GM12878 (cell line): ENCODE data around the gene LRRC2. TPM values are rescaled to one million over a fixed set of nuclear protein-coding genes. Genes with fewer than 3 reads are reported as not detected.

Experiments used
- ATF7 ChIP-seq: fragments of 450-650 bp; IDR thresholded peaks from 2 replicates; pipeline ENCODE4 v1.6.1; 2016; ENCODE audit warnings: low read depth, mild to moderate bottlenecking
- CUX1 ChIP-seq: IDR thresholded peaks from 2 replicates; pipeline ENCODE4 v1.6.1; 2012; ENCODE audit warnings: improper control_type of control experiment, low read depth, low read length; ENCODE audit not compliant: insufficient replicate concordance
- EED ChIP-seq: sonication (generic); IDR thresholded peaks from 2 replicates; pipeline ENCODE4 v1.6.1; 2016; ENCODE audit warnings: antibody characterized with exemption, low read depth
- ELK1 ChIP-seq: IDR thresholded peaks from 2 replicates; pipeline ENCODE4 v1.6.1; 2012; ENCODE audit warnings: low read depth, low read length, improper control_type of control experiment
- ETV6 ChIP-seq, 2 experiments: fragments of 450-650 bp in 1 of 2; IDR thresholded peaks in 1 of 2; conservative IDR thresholded peaks in 1 of 2; 2 replicates each; pipeline ENCODE4 v1.6.1; 2014; ENCODE audit warnings: antibody characterized with exemption in 1 of 2, borderline replicate concordance in 1 of 2, low read depth in 1 of 2, mild to moderate bottlenecking in 1 of 2, moderate library complexity in 1 of 2
- EZH2 ChIP-seq: IDR thresholded peaks from 2 replicates; pipeline ENCODE4 v1.6.1; 2012; ENCODE audit warnings: low read depth, mild to moderate bottlenecking, control low read depth, inconsistent platforms, low read length, borderline replicate concordance; ENCODE audit not compliant: control insufficient read depth
- FOXM1 ChIP-seq: IDR thresholded peaks from 2 replicates; pipeline ENCODE4 v1.6.1; 2012; ENCODE audit warnings: low read depth, mild to moderate bottlenecking, inconsistent platforms, low read length, moderate library complexity
- JUND ChIP-seq: IDR thresholded peaks from 2 replicates; pipeline ENCODE4 v1.6.1; 2012; ENCODE audit warnings: low read depth, mild to moderate bottlenecking, low read length, improper control_type of control experiment, moderate library complexity
- LARP7 ChIP-seq: fragments of 450-650 bp; IDR thresholded peaks from 2 replicates; pipeline ENCODE4 v1.6.1; 2017; ENCODE audit warnings: mild to moderate bottlenecking
- MTA2 ChIP-seq: fragments of 450-650 bp; IDR thresholded peaks from 2 replicates; pipeline ENCODE4 v1.6.1; 2016; ENCODE audit warnings: low read depth, mild to moderate bottlenecking, moderate library complexity
- MYB ChIP-seq: fragments of 150-350 bp; IDR thresholded peaks from 2 replicates; pipeline ENCODE4 v1.6.1; 2014; ENCODE audit warnings: mild to moderate bottlenecking, low read depth, low read length, borderline replicate concordance
- RAD51 ChIP-seq: fragments of 450-650 bp; IDR thresholded peaks from 2 replicates; pipeline ENCODE4 v1.6.1; 2016; ENCODE audit warnings: moderate library complexity, mild to moderate bottlenecking, inconsistent platforms
- SRF ChIP-seq, 2 experiments: IDR thresholded peaks; 2 replicates each; pipeline ENCODE4 v1.6.1; 2011; ENCODE audit warnings: low read depth in 2 of 2, low read length in 2 of 2, mild to moderate bottlenecking in 1 of 2, moderate library complexity in 1 of 2
- SUZ12 ChIP-seq: fragments of 200-600 bp; sonication (generic); IDR thresholded peaks from one replicate; pipeline ENCODE4 v1.6.1; 2018; ENCODE audit warnings: antibody characterized with exemption, mild to moderate bottlenecking; ENCODE audit not compliant: unreplicated experiment
- TAF1 ChIP-seq: IDR thresholded peaks from 2 replicates; pipeline ENCODE4 v1.6.1; 2011; ENCODE audit warnings: mild to moderate bottlenecking, low read depth, low read length, borderline replicate concordance
- YBX1 ChIP-seq: fragments of 450-650 bp; IDR thresholded peaks from 2 replicates; pipeline ENCODE4 v1.6.1; 2016; ENCODE audit warnings: antibody characterized with exemption
- ZBTB40 ChIP-seq: fragments of 450-650 bp; IDR thresholded peaks from 2 replicates; pipeline ENCODE4 v1.6.1; 2016; ENCODE audit warnings: mild to moderate bottlenecking, moderate library complexity, borderline replicate concordance
- ZNF622 ChIP-seq: fragments of 450-650 bp; IDR thresholded peaks from 2 replicates; pipeline ENCODE4 v1.6.1; 2017; ENCODE audit warnings: mild to moderate bottlenecking, inconsistent platforms
- polyA plus RNA-seq, 11 experiments: library from polyadenylated mRNA; depleted of rRNA in 4 of 11; unstranded in 6 of 11; stranded (reverse) in 5 of 11; fragments of >200 nt; fragmentation: Nextera tagmentation in 4 of 11; fragmentation: Illumina TruSeq in 1 of 11; extraction: Ambion mirVana in 4 of 11; extraction: Trizol in 1 of 11; gene quantifications; 1 replicate in 1 of 11; 2 replicates in 10 of 11; pipeline versions ENCODE4 v1.2.1 to v1.2.3, GENCODE V29; 2011 to 2016; ENCODE audit warnings: inconsistent platforms in 2 of 11, missing spikeins in 2 of 11, low read depth in 1 of 11
- total RNA-seq, 4 experiments: library from RNA; depleted of rRNA in 3 of 4; stranded (reverse); fragments of >200 nt in 3 of 4; fragmentation: Illumina TruSeq in 1 of 4; extraction: Trizol in 1 of 4; gene quantifications; 2 replicates each; pipeline versions ENCODE4 v1.2.1 to v1.2.3, GENCODE V29; 2013 to 2021

The LRRC2 gene
- total and polyA plus RNA-seq, 10 of the 15 experiments (the other 5 are each of a cell fraction or from before 2014, with no cell fraction given), result not detected

GRCh38 chr3:46488735-46489361 is 77.3 kb downstream of the LRRC2 start (continued):
- TF ChIP-seq TAF1 (no peak), EED (no peak), MYB (no peak), ZBTB40 (no peak), ZNF622 (no peak), ETV6 (conservative IDR thresholded peaks at IDR 0.05 in 1 of 2, IDR thresholded peaks at IDR 0.05 in 1 of 2; ENCODE audit: borderline replicate concordance in 1 of 2, low read depth in 1 of 2) (no peak), FOXM1 (0 out of 2 replicates have a peak, but pooled peaks have one; percentile 33), YBX1 (no peak), ELK1 (0 out of 2 replicates have a peak, but pooled peaks have one; percentile 40), RAD51 (no peak), CUX1 (no peak), SRF (IDR thresholded peaks at IDR 0.05; ENCODE audit: low read depth in 2 of 2, low read length in 2 of 2) (no peak), LARP7 (peak; percentile 82; the same call in 1 of the 2 replicates), EZH2 (no peak), SUZ12 (no peak), JUND (no peak), MTA2 (no peak), ATF7 (0 out of 2 replicates have a peak, but pooled peaks have one; percentile 49)
